T-helper 1 cell treated with Interleukin-12 subunit alpha and Interleukin-12 subunit beta and Interleukin-4 antibody, amounts not matched to agents 30 μg/mL and 1 μg/mL, for 36 hours (primary cell): ENCODE measurements around the gene SZRD1.

Source experiments
- H3K27ac Mint-ChIP-seq: one replicate; pipeline ENCODE4 v1.8.0; 2021; ENCODE audit warnings: mild to moderate bottlenecking, mixed read lengths
- H3K27me3 Mint-ChIP-seq: one replicate; pipeline ENCODE4 v1.8.0; 2021; ENCODE audit warnings: low read depth, mixed read lengths
- H3K36me3 Mint-ChIP-seq: one replicate; pipeline ENCODE4 v1.8.0; 2021; ENCODE audit warnings: low read depth, mixed read lengths
- H3K4me1 Mint-ChIP-seq: one replicate; pipeline ENCODE4 v1.8.0; 2021; ENCODE audit warnings: low read depth, mixed read lengths
- H3K4me3 Mint-ChIP-seq: one replicate; pipeline ENCODE4 v1.8.0; 2021; ENCODE audit warnings: mild to moderate bottlenecking, moderate library complexity, mixed read lengths
- H3K9me3 Mint-ChIP-seq: one replicate; pipeline ENCODE4 v1.8.0; 2021; ENCODE audit warnings: mixed read lengths

SZRD1 gene

DNA sequence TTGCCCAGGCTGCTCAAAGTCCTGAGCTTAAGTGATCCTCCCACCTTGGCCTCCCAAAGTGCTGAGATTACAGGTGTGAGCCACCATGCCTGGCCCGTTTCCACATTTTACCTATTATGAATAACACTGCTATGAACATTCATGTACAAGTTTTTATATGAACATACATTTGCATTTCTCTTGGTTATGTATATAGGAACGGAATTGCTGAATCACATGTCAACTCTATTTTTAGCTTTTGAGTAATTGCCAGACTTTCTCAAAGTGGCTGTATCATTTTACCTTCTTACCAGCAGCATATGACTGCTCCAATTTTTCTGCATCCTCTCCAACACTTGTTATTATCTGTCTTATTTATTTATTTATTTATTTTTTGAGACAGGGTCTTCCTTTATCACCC, 67.5 kb downstream of the SZRD1 start:
- no peak overlapping the region for H3K27ac Mint-ChIP-seq

DNA sequence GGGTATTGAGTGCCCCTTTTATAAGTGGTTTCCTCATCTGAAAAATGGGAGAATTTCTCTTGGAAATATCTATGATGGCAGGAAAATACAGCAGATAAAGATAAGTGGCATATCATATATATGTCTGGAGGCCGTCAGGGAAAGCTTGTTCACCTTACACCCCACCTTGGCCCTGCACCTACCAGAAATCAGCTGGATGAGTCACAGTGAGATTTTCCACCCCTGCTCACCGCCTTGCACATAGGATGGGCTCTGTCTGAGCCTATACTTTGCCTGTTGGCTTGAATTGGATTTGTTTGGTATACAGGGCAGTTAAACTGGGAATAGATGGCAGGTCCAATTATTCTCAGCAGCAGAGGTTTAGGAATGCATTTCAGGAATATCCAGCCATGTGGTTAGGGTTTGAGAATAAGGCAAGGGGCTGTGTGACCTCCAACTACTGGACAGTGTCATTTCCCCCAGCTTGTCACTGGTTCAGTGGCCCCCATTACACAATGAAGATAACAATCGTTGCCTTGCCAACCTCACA, 70.0 kb downstream of the SZRD1 start, which contains the start of gene SPATA21:
Gene SPATA21 (minus strand): TSS at position 479 of the 529 bp plus-strand sequence. CDS start 6,053 bp downstream, outside the sequence.
- Mint-ChIP-seq H3K4me3 (no peak within 1 kb of the TSS), H3K4me1 (peaks cover 8% of the 10 kb centered on the region), H3K36me3 (peaks cover 7% of the 10 kb centered on the region), H3K9me3 (no peaks in the 10 kb centered on the region), H3K27ac (peak within 1 kb of the TSS; percentile 26), H3K27me3 (peaks cover 6% of the 10 kb centered on the region)

More for the DNA sequence above, 67.5 kb downstream of the SZRD1 start:
- H3K27me3 Mint-ChIP-seq: peaks cover 9% of the 10 kb centered on the region
- H3K9me3 Mint-ChIP-seq: no peaks in the 10 kb centered on the region
- H3K36me3 Mint-ChIP-seq: no peaks in the 10 kb centered on the region
- no peak overlapping the region for H3K4me3 Mint-ChIP-seq
- H3K4me1 Mint-ChIP-seq: peaks cover 3% of the 10 kb centered on the region

DNA sequence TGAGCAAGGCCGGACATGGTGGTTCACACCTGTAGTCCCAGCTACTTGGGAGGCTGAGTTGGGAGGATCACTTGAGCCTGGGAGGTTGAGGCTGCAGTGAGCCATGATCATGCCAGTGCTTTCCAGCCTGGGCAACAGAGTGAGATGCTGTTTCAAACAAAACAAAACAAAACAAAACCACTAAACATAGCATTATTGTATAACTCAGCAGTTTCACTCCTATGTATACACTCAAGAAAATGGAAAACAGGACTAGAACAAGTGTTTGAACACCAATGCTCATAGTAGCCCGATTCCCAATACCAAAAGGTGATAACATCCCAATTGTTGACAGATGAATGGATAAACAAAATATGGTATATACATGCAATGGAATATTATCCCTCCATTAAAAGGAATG, 71.5 kb downstream of the SZRD1 start:
- Mint-ChIP-seq H3K9me3 (no peaks in the 10 kb centered on the region), H3K27ac (no peak overlapping the region), H3K36me3 (peaks cover 11% of the 10 kb centered on the region), H3K27me3 (no peaks in the 10 kb centered on the region), H3K4me1 (peaks cover 22% of the 10 kb centered on the region), H3K4me3 (no peak overlapping the region)

DNA sequence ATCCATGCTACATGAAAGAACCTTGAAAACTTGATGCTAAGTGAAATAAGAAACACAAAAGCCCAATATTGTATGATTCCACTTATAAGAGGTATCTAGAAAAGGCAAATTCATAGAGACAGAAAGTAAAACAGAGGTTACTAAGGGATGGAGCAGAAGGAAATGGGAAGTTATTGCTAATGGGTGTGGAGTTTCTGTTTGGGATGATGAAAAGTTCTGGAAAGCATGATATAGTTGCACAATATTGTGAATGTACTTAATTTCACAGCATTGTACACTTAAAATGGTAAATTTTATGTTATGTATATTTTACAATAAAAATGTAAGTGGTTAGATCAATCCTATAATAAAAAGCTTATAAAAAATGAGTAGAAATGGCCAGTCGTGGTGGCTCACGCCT, 71.9 kb downstream of the SZRD1 start:
- Mint-ChIP-seq H3K4me1 (peaks cover 25% of the 10 kb centered on the region), H3K4me3 (peak overlapping the region; percentile 8), H3K9me3 (no peaks in the 10 kb centered on the region), H3K27me3 (no peaks in the 10 kb centered on the region), H3K36me3 (peaks cover 13% of the 10 kb centered on the region), H3K27ac (no peak overlapping the region)

DNA sequence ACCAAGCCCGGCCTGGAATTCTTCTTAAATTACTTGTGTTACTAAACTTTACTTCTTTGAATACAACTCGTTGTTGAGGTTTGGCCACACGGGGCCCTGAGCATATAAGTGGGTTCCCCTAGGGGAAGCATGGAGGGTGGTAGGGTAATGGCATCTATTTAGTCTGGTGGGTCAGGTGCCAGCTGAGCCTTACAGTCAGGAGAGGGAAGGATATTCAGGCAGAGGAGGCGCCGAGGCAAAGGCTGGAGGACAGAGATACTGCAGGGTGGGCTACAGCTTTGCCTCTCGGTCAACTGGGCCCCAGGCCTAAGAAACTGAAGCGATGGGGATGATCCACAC, 73.1 kb downstream of the SZRD1 start:
- Mint-ChIP-seq H3K4me3 (peak overlapping the region; percentile 95), H3K36me3 (peaks cover 20% of the 10 kb centered on the region), H3K27me3 (no peaks in the 10 kb centered on the region), H3K9me3 (no peaks in the 10 kb centered on the region), H3K4me1 (peaks cover 31% of the 10 kb centered on the region), H3K27ac (peak overlapping the region; percentile 93)

DNA sequence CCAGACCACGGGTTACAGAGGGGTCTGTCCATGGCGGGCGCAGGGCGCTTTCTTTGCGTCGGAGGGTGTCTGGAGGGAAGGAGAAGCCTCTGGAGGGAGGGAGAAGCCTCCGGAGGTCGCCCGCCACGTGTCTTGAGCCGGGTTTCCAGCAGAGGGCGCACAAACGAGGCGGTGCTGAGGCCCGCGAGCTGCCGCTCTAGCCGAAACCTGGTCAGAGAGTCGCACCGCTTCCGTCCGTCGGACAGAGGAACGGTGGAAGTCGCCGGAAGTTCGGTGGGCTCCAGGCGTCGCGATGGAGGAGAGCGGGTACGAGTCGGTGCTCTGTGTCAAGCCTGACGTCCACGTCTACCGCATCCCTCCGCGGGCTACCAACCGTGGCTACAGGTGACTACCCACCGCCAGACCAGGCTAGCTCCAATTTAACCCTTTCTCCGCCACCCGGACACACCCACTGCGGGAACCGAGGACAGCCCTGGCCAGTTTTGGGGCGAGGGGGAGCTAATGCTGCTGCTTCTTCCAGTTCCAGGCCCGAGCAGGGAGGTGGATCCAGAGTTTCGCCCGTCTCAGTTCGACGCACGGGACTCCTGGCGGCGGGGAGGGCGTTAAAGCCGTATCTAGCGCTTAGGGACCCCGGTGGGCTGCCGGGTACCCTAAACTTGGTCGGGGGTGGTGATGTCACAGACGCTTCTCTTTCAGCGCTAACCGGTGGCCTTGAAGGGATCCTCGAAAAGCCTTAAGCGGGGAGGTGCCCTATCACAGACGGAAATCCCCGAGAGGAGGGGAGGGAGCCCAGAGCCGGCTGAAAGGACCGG, 73.6 kb downstream of the SZRD1 start, which contains the start of gene NECAP2:
Gene NECAP2 (plus strand): TSS at position 255 of the 812 bp plus-strand sequence. CDS start 38 bp downstream, at position 293.
- H3K9me3 Mint-ChIP-seq: no peaks in the 10 kb centered on the region
- H3K4me3 Mint-ChIP-seq: peak within 1 kb of the TSS; percentile 95
- H3K27ac Mint-ChIP-seq: peak within 1 kb of the TSS; percentile 93
- peaks cover 23% of the 10 kb centered on the region for H3K36me3 Mint-ChIP-seq
- peaks cover 31% of the 10 kb centered on the region for H3K4me1 Mint-ChIP-seq
- no peaks in the 10 kb centered on the region for H3K27me3 Mint-ChIP-seq

DNA sequence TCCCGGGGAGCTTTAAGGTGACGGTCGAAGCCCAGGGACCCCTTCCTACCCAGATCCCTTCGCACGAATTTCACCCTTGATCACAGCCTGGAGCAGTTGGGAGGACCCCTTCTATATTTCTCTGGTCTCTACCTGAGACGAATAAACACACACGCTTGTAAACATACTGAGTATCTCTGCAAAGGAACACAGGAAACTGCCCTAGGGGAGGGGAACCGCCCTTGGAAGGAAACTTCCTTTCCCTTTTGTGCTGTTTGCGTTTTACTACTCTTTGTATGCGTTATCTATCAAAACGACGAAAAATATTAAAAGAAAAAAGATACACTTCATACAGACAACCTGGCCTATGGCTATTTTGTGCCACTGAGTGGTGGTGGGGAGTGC, 74.2 kb downstream of the SZRD1 start:
- Mint-ChIP-seq H3K4me1 (peaks cover 31% of the 10 kb centered on the region), H3K36me3 (peaks cover 23% of the 10 kb centered on the region), H3K9me3 (no peaks in the 10 kb centered on the region)

DNA sequence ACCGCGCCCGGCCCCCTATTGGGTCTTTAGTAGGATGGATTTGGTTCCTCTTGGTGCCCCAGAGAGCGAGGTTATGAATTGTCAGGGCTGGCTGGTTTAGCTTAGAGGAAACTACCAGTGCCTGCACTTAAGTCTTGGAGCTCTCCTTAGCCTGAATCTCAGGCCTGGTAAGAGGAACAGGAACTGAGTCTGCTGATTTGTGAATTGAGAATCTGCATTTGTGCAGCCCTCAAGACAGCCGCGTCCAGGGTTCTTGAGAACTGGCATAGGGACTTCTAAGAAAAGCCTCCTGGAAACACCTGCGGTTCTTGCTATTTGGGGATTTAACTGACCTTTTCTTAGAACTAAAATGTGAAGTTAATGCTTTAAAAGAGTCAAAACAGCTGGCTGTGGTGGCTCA, 75.2 kb downstream of the SZRD1 start:
- Mint-ChIP-seq H3K36me3 (peaks cover 24% of the 10 kb centered on the region), H3K27ac (peak overlapping the region; percentile 78), H3K4me1 (peaks cover 32% of the 10 kb centered on the region), H3K9me3 (no peaks in the 10 kb centered on the region), H3K27me3 (no peaks in the 10 kb centered on the region), H3K4me3 (peak overlapping the region; percentile 95)

More for the DNA sequence above, 74.2 kb downstream of the SZRD1 start:
- Mint-ChIP-seq H3K4me3 (peak overlapping the region; percentile 95), H3K27ac (peak overlapping the region; percentile 93), H3K27me3 (no peaks in the 10 kb centered on the region)

DNA sequence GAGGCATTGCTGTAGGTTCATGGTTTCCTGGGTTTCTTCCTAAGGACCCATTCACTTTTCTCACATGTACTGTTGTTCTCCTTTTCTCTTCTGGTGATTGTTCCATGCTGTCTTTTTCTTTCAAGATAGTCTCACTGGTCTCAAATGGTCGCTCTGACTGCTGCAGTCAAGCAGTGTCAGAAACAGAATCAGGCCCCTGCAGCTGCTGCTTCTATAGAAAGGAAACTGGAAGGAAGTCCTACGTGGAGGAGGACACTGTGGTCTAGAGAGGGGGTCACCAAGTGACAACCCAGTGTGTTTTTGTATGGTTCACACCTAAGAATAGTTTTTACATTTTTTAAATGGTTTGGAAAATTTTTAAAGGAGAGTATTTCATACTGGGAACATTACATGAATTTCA, 75.9 kb downstream of the SZRD1 start:
- Mint-ChIP-seq H3K4me1 (peaks cover 34% of the 10 kb centered on the region), H3K36me3 (peaks cover 30% of the 10 kb centered on the region), H3K27me3 (no peaks in the 10 kb centered on the region), H3K4me3 (peak overlapping the region; percentile 82), H3K27ac (peak overlapping the region; percentile 83), H3K9me3 (no peaks in the 10 kb centered on the region)

DNA sequence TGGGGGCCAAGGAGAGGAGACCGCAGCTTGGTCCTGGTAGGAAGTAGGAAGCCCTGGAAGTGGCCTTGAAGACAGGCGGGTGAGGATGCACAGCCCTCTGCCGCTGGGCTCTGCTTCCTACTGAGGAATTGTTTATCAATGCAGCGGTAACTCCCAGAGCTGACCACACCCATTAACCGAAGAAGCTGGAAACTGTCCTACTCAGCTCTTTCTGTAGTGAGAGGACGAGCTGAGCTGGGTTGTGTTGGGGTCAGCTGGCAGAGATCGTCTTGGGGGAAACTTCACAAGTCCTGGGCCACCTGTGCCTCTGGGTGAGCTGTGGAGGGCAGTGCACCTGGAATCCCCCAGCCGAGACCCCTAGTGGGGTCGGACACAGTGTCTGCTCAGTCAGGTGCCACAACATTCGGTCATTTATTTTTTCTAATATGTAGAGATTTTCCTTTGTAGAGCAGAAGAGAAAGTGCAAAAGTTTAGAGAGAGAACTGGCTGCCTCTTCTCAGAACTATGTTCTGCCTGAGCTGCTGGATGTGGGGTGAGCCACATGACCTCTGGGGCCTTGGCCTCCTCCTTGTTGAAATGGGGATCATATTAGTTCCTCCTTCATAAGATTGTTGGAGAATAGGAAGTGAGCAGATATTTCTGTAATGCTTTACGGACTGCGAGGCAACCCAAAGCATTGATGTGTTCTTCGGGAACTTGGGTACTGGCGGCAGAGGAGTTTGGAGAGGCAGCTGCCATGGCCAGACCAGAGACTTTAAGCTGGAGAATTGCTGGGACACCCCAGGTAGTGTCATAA, 77.1 kb downstream of the SZRD1 start:
- H3K27ac Mint-ChIP-seq: peak overlapping the region; percentile 50
- H3K4me1 Mint-ChIP-seq: peaks cover 41% of the 10 kb centered on the region
- H3K36me3 Mint-ChIP-seq: peaks cover 38% of the 10 kb centered on the region
- H3K27me3 Mint-ChIP-seq: no peaks in the 10 kb centered on the region
- H3K9me3 Mint-ChIP-seq: no peaks in the 10 kb centered on the region
- H3K4me3 Mint-ChIP-seq: no peak overlapping the region

DNA sequence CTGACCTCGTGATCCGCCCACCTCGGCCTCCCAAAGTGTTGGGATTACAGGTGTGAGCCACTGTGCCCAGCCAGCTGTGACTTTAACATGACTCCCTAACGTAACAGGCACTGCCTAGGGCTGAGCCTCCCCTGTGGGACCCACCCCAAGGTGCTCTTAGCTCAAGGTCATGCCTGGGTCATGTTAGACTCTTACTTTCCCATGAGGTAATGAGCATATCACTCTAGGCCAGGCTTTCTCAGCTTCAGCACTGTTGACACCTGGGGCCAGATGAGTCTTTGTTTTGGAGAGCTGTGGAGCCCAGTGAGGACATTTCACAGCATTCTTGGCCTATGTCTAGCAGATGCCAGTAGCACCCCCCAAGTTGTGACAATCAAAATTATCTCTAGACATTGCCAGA, 78.0 kb downstream of the SZRD1 start:
- peaks cover 46% of the 10 kb centered on the region for H3K36me3 Mint-ChIP-seq
- no peaks in the 10 kb centered on the region for H3K9me3 Mint-ChIP-seq
- H3K27ac Mint-ChIP-seq: no peak overlapping the region

DNA sequence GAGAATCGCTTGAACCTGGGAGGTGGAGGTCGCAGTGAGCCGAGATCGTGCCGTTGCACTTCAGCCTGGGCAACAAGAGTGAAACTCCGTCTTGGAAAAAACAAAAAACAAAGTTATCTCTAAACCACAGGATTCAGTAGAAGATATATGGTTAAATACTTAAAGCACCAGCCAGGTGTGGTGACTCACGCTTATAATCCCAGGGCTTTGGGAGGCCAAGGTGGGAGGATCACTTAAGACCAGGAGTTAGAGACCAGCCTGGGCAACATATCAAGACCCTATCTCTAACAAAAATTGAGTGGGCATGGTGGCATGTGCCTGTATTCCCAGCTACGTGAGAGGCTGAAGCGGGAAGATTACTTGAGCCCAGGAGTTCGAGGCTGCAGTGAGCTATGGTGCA, 79.1 kb downstream of the SZRD1 start:
- Mint-ChIP-seq H3K27me3 (no peaks in the 10 kb centered on the region), H3K4me3 (no peak overlapping the region), H3K9me3 (no peaks in the 10 kb centered on the region), H3K4me1 (peaks cover 44% of the 10 kb centered on the region), H3K27ac (no peak overlapping the region), H3K36me3 (peaks cover 50% of the 10 kb centered on the region)

More for the DNA sequence above, 78.0 kb downstream of the SZRD1 start:
- Mint-ChIP-seq H3K4me3 (no peak overlapping the region), H3K4me1 (peaks cover 46% of the 10 kb centered on the region), H3K27me3 (no peaks in the 10 kb centered on the region)

DNA sequence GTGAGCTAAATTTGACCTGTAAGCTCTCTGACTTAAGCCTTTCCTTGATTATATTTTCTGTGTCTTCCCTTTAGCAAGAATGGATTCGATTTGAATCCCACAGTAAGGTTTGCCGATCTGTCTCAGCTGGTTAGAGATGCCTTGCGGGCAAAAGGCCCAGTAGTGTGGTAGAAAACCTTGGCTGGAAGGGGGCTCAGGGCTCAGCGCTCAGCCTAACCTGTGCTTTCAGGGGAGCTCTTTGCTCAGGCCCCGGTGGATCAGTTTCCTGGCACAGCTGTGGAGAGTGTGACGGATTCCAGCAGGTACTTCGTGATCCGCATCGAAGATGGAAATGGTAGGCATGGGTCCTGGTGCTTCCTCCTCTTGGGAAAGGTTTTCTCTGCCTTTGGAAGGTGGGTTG, 80.6 kb downstream of the SZRD1 start:
- no peaks in the 10 kb centered on the region for H3K9me3 Mint-ChIP-seq
- H3K27me3 Mint-ChIP-seq: no peaks in the 10 kb centered on the region
- no peak overlapping the region for H3K4me3 Mint-ChIP-seq
- H3K27ac Mint-ChIP-seq: no peak overlapping the region
- H3K4me1 Mint-ChIP-seq: peaks cover 40% of the 10 kb centered on the region
- peaks cover 55% of the 10 kb centered on the region for H3K36me3 Mint-ChIP-seq
